Activated CD4-positive, alpha-beta memory T cell treated with anti-CD3 and anti-CD28 coated beads for 36 hours (primary cell): ENCODE data around the gene STXBP6. TPM values are rescaled to one million over a fixed set of nuclear protein-coding genes. Genes with fewer than 3 reads are reported as not detected.

ENCODE experiments used
- CTCF ChIA-PET: fragments of 350-600 bp; sonication (Branson Sonifier 250); formaldehyde crosslinking; loops from one replicate; lab custom pipeline; 2021; ENCODE audit warnings: antibody characterized with exemption, inconsistent platforms; lab: Charles Lee
- POLR2A ChIA-PET: fragments of 350-600 bp; sonication (Branson Sonifier 250); formaldehyde crosslinking; loops from one replicate; lab custom pipeline; 2021; ENCODE audit warnings: antibody characterized with exemption; lab: Charles Lee
- DNase-seq: peaks from one replicate; pipeline ENCODE4 v3.0.0-alpha.2; 2020
- H3K27ac Mint-ChIP-seq: one replicate; pipeline ENCODE4 v1.8.0; 2021; ENCODE audit warnings: mixed read lengths
- H3K27me3 Mint-ChIP-seq: one replicate; pipeline ENCODE4 v1.8.0; 2021; ENCODE audit warnings: mixed read lengths
- H3K36me3 Mint-ChIP-seq: one replicate; pipeline ENCODE4 v1.8.0; 2021; ENCODE audit warnings: mixed read lengths
- H3K4me1 Mint-ChIP-seq: one replicate; pipeline ENCODE4 v1.8.0; 2021; ENCODE audit warnings: low read depth, mixed read lengths
- H3K4me3 Mint-ChIP-seq: one replicate; pipeline ENCODE4 v1.8.0; 2021; ENCODE audit warnings: mild to moderate bottlenecking, mixed read lengths
- H3K9me3 Mint-ChIP-seq: one replicate; pipeline ENCODE4 v1.8.0; 2021; ENCODE audit warnings: mixed read lengths
- intact Hi-C: fragments of 100-400 bp; cut with micrococcal nuclease; formaldehyde crosslinking; loops from one replicate; pipeline ENCODE4 v1.15.1; 2023
- total RNA-seq, 2 experiments: library from RNA; stranded (reverse); gene quantifications; one replicate each; pipeline ENCODE4 v1.2.3, GENCODE V29; 2021

STXBP6 gene
- not detected for total RNA-seq

GRCh38 chr14:25049568-25050268 lies at the start of gene STXBP6:
TSS of gene STXBP6 (minus strand) at chr14:25050147. CDS start at chr14:24974818, 75,329 bp downstream.
- Mint-ChIP-seq H3K4me1 (peaks cover 9% of the 10 kb centered on the region), H3K27me3 (peaks cover 35% of the 10 kb centered on the region), H3K4me3 (peak within 1 kb of the TSS; percentile 51), H3K36me3 (no peaks in the 10 kb centered on the region), H3K9me3 (no peaks in the 10 kb centered on the region), H3K27ac (no peak within 1 kb of the TSS)
- ChIA-PET CTCF (no interaction called here), POLR2A (no interaction called here)
- intact Hi-C loops: no loop called here
- DNase-seq: peak; percentile 26

GRCh38 chr14:25097120-25097519 lies 47.2 kb upstream of the STXBP6 start:
- no peak overlapping the region for H3K4me3 Mint-ChIP-seq
- DNase-seq: no peak
- CTCF ChIA-PET: no interaction called here
- no peak overlapping the region for H3K27ac Mint-ChIP-seq
- no peaks in the 10 kb centered on the region for H3K9me3 Mint-ChIP-seq
- peaks cover 10% of the 10 kb centered on the region for H3K27me3 Mint-ChIP-seq
- intact Hi-C loops: no loop called here
- POLR2A ChIA-PET: no interaction called here
- H3K36me3 Mint-ChIP-seq: no peaks in the 10 kb centered on the region
- H3K4me1 Mint-ChIP-seq: no peaks in the 10 kb centered on the region

- CTCF ChIA-PET: no interaction called here
Measured at GRCh38 chr14:25095736-25096437, 45.9 kb upstream of the STXBP6 start.

GRCh38 chr14:25094171-25094907 lies 44.4 kb upstream of the STXBP6 start:
- Mint-ChIP-seq H3K27ac (no peak overlapping the region), H3K4me1 (no peaks in the 10 kb centered on the region), H3K9me3 (no peaks in the 10 kb centered on the region), H3K36me3 (no peaks in the 10 kb centered on the region), H3K27me3 (peaks cover 10% of the 10 kb centered on the region), H3K4me3 (no peak overlapping the region)
- intact Hi-C loops: no loop called here
- DNase-seq: no peak
- ChIA-PET POLR2A (no interaction called here), CTCF (interaction anchor here (0.6 kb wide), 1 partner anchor 39 kb away, joined by 3 read pairs; no protein-coding TSS in a partner anchor)

More at GRCh38 chr14:25095736-25096437, 45.9 kb upstream of the STXBP6 start:
- no peak overlapping the region for H3K27ac Mint-ChIP-seq
- POLR2A ChIA-PET: no interaction called here
- no peaks in the 10 kb centered on the region for H3K9me3 Mint-ChIP-seq
- no peaks in the 10 kb centered on the region for H3K4me1 Mint-ChIP-seq
- intact Hi-C loops: no loop called here
- peaks cover 10% of the 10 kb centered on the region for H3K27me3 Mint-ChIP-seq
- H3K4me3 Mint-ChIP-seq: no peak overlapping the region
- no peaks in the 10 kb centered on the region for H3K36me3 Mint-ChIP-seq
- no peak for DNase-seq

- Mint-ChIP-seq H3K36me3 (no peaks in the 10 kb centered on the region), H3K4me1 (no peaks in the 10 kb centered on the region), H3K9me3 (no peaks in the 10 kb centered on the region), H3K27me3 (peaks cover 11% of the 10 kb centered on the region), H3K27ac (no peak overlapping the region), H3K4me3 (no peak overlapping the region)
- intact Hi-C loops: no loop called here
- ChIA-PET POLR2A (no interaction called here), CTCF (no interaction called here)
- no peak for DNase-seq
Measured at GRCh38 chr14:25092258-25092740, 42.4 kb upstream of the STXBP6 start.

GRCh38 chr14:25090716-25091454 lies 40.9 kb upstream of the STXBP6 start:
- DNase-seq: no peak
- H3K9me3 Mint-ChIP-seq: no peaks in the 10 kb centered on the region
- intact Hi-C loops: no loop called here
- POLR2A ChIA-PET: no interaction called here
- H3K27me3 Mint-ChIP-seq: peaks cover 13% of the 10 kb centered on the region
- CTCF ChIA-PET: no interaction called here
- no peak overlapping the region for H3K27ac Mint-ChIP-seq
- no peaks in the 10 kb centered on the region for H3K4me1 Mint-ChIP-seq
- H3K4me3 Mint-ChIP-seq: no peak overlapping the region
- no peaks in the 10 kb centered on the region for H3K36me3 Mint-ChIP-seq

- Mint-ChIP-seq H3K27ac (no peak overlapping the region), H3K4me1 (no peaks in the 10 kb centered on the region), H3K9me3 (no peaks in the 10 kb centered on the region), H3K4me3 (no peak overlapping the region), H3K27me3 (peaks cover 9% of the 10 kb centered on the region), H3K36me3 (no peaks in the 10 kb centered on the region)
- intact Hi-C loops: no loop called here
- ChIA-PET POLR2A (no interaction called here), CTCF (no interaction called here)
- no peak for DNase-seq
Measured at GRCh38 chr14:25090256-25090655, 40.3 kb upstream of the STXBP6 start.

GRCh38 chr14:25089496-25089895 lies 39.5 kb upstream of the STXBP6 start:
- peaks cover 6% of the 10 kb centered on the region for H3K27me3 Mint-ChIP-seq
- intact Hi-C loops: no loop called here

GRCh38 chr14:25086821-25087396 lies 37.0 kb upstream of the STXBP6 start:
- Mint-ChIP-seq H3K4me3 (no peak overlapping the region), H3K27me3 (peaks cover 3% of the 10 kb centered on the region), H3K4me1 (no peaks in the 10 kb centered on the region), H3K27ac (no peak overlapping the region), H3K9me3 (no peaks in the 10 kb centered on the region), H3K36me3 (no peaks in the 10 kb centered on the region)
- ChIA-PET CTCF (interaction anchor here (1.0 kb wide), 1 partner anchor 376 kb away, joined by 3 read pairs; no protein-coding TSS in a partner anchor), POLR2A (no interaction called here)
- intact Hi-C loops: no loop called here
- DNase-seq: no peak

More at GRCh38 chr14:25089496-25089895, 39.5 kb upstream of the STXBP6 start:
- ChIA-PET POLR2A (no interaction called here), CTCF (no interaction called here)
- no peak overlapping the region for H3K27ac Mint-ChIP-seq
- no peaks in the 10 kb centered on the region for H3K4me1 Mint-ChIP-seq
- H3K36me3 Mint-ChIP-seq: no peaks in the 10 kb centered on the region
- no peak for DNase-seq
- no peak overlapping the region for H3K4me3 Mint-ChIP-seq
- no peaks in the 10 kb centered on the region for H3K9me3 Mint-ChIP-seq

- intact Hi-C loops: no loop called here
- POLR2A ChIA-PET: no interaction called here
- peaks cover 4% of the 10 kb centered on the region for H3K27me3 Mint-ChIP-seq
- H3K4me3 Mint-ChIP-seq: no peak overlapping the region
- H3K27ac Mint-ChIP-seq: no peak overlapping the region
- CTCF ChIA-PET: interaction anchor here (0.7 to 1.0 kb wide), 2 partner anchors 51 to 375 kb away, joined by 3 read pairs; no protein-coding TSS in a partner anchor
- no peak for DNase-seq
- no peaks in the 10 kb centered on the region for H3K36me3 Mint-ChIP-seq
- no peaks in the 10 kb centered on the region for H3K4me1 Mint-ChIP-seq
- no peaks in the 10 kb centered on the region for H3K9me3 Mint-ChIP-seq
Measured at GRCh38 chr14:25086081-25086480, 36.1 kb upstream of the STXBP6 start.

- H3K4me1 Mint-ChIP-seq: no peaks in the 10 kb centered on the region
- no peaks in the 10 kb centered on the region for H3K9me3 Mint-ChIP-seq
- POLR2A ChIA-PET: no interaction called here
- no peak overlapping the region for H3K27ac Mint-ChIP-seq
- CTCF ChIA-PET: no interaction called here
- no peak for DNase-seq
- H3K36me3 Mint-ChIP-seq: no peaks in the 10 kb centered on the region
- H3K27me3 Mint-ChIP-seq: peaks cover 1% of the 10 kb centered on the region
- intact Hi-C loops: no loop called here
- no peak overlapping the region for H3K4me3 Mint-ChIP-seq
Measured at GRCh38 chr14:25080682-25081081, 30.7 kb upstream of the STXBP6 start.
